Progenitor cell of endocrine pancreas (in vitro differentiated cells): ENCODE data around the gene PAX7. TPM values are rescaled to one million over a fixed set of nuclear protein-coding genes. Genes with fewer than 3 reads are reported as not detected.

ENCODE experiments used
- DNase-seq: peaks from one replicate; pipeline ENCODE4 v3.0.0; 2021; ENCODE audit warnings: low spot score; ENCODE audit not compliant: unreplicated experiment
- H3K27ac Mint-ChIP-seq: 2 replicates; pipeline ENCODE4 v1.8.0; 2021; ENCODE audit warnings: mild to moderate bottlenecking, moderate library complexity, mixed read lengths
- H3K27me3 Mint-ChIP-seq: 2 replicates; pipeline ENCODE4 v1.8.0; 2021; ENCODE audit warnings: mixed read lengths
- H3K36me3 Mint-ChIP-seq: 2 replicates; pipeline ENCODE4 v1.8.0; 2022; ENCODE audit warnings: mixed read lengths; ENCODE audit not compliant: insufficient read depth
- H3K4me1 Mint-ChIP-seq: 2 replicates; pipeline ENCODE4 v1.8.0; 2021; ENCODE audit warnings: low read depth, mixed read lengths
- H3K4me3 Mint-ChIP-seq: 2 replicates; pipeline ENCODE4 v1.8.0; 2021; ENCODE audit warnings: low read depth, mild to moderate bottlenecking, moderate library complexity, mixed read lengths
- H3K9me3 Mint-ChIP-seq: 2 replicates; pipeline ENCODE4 v1.8.0; 2021; ENCODE audit warnings: low read depth, mixed read lengths
- CTCF ChIP-seq: fragments of 200-600 bp; sonication (generic); IDR thresholded peaks from one replicate; pipeline ENCODE4 v1.5.0; 2021; ENCODE audit warnings: antibody characterized with exemption, mild to moderate bottlenecking; ENCODE audit not compliant: unreplicated experiment
- total RNA-seq: library from RNA; stranded (reverse); gene quantifications from 2 replicates; pipeline ENCODE4 v1.2.1, GENCODE V29; 2021

PAX7 gene
- total RNA-seq, 1 donor from 2014 or later: not detected

GRCh38 chr1:18784482-18784831 lies 153.8 kb downstream of the PAX7 start:
- H3K27me3 Mint-ChIP-seq: peaks cover 47% of the 10 kb centered on the region
- H3K9me3 Mint-ChIP-seq: no peaks in the 10 kb centered on the region
- no peak for TF ChIP-seq CTCF
- no peak overlapping the region for H3K27ac Mint-ChIP-seq
- no peaks in the 10 kb centered on the region for H3K36me3 Mint-ChIP-seq
- peaks cover 2% of the 10 kb centered on the region for H3K4me1 Mint-ChIP-seq
- peak overlapping the region; percentile 66 for H3K4me3 Mint-ChIP-seq
- DNase-seq: no peak

- H3K4me3 Mint-ChIP-seq: no peak overlapping the region
These were observed 155.5 kb downstream of the PAX7 start for GRCh38 chr1:18786149-18786548.

GRCh38 chr1:18787825-18788385 lies 157.3 kb downstream of the PAX7 start:
- no peaks in the 10 kb centered on the region for H3K36me3 Mint-ChIP-seq
- no peak overlapping the region for H3K27ac Mint-ChIP-seq
- no peak for TF ChIP-seq CTCF
- peaks cover 2% of the 10 kb centered on the region for H3K4me1 Mint-ChIP-seq
- H3K9me3 Mint-ChIP-seq: no peaks in the 10 kb centered on the region
- peaks cover 59% of the 10 kb centered on the region for H3K27me3 Mint-ChIP-seq
- no peak for DNase-seq
- H3K4me3 Mint-ChIP-seq: no peak overlapping the region

More at GRCh38 chr1:18786149-18786548, 155.5 kb downstream of the PAX7 start:
- H3K27me3 Mint-ChIP-seq: peaks cover 54% of the 10 kb centered on the region
- no peak overlapping the region for H3K27ac Mint-ChIP-seq
- no peak for DNase-seq
- no peaks in the 10 kb centered on the region for H3K36me3 Mint-ChIP-seq
- H3K9me3 Mint-ChIP-seq: no peaks in the 10 kb centered on the region
- peaks cover 2% of the 10 kb centered on the region for H3K4me1 Mint-ChIP-seq
- TF ChIP-seq CTCF: no peak

- Mint-ChIP-seq H3K4me3 (no peak overlapping the region), H3K27ac (no peak overlapping the region), H3K27me3 (peaks cover 64% of the 10 kb centered on the region), H3K36me3 (no peaks in the 10 kb centered on the region), H3K4me1 (peaks cover 2% of the 10 kb centered on the region), H3K9me3 (no peaks in the 10 kb centered on the region)
- DNase-seq: no peak
- TF ChIP-seq CTCF: no peak
These were observed 158.6 kb downstream of the PAX7 start for GRCh38 chr1:18789246-18789645.

- H3K4me1 Mint-ChIP-seq: no peaks in the 10 kb centered on the region
- DNase-seq: no peak
- H3K9me3 Mint-ChIP-seq: no peaks in the 10 kb centered on the region
- TF ChIP-seq CTCF: no peak
- H3K36me3 Mint-ChIP-seq: no peaks in the 10 kb centered on the region
- H3K27ac Mint-ChIP-seq: no peak overlapping the region
- peaks cover 55% of the 10 kb centered on the region for H3K27me3 Mint-ChIP-seq
- no peak overlapping the region for H3K4me3 Mint-ChIP-seq
These were observed 162.1 kb downstream of the PAX7 start for GRCh38 chr1:18792747-18793146.
